Skeletal muscle satellite cell (primary cell): ENCODE results near the gene NRP1.

Experiments
- H3K27me3 ChIP-seq: 2 replicates; pipeline ENCODE4 v1.7.0; 2013; ENCODE audit warnings: low read length; ENCODE audit not compliant: control insufficient read depth, insufficient read depth
- H3K36me3 ChIP-seq: 2 replicates; pipeline ENCODE4 v1.7.0; 2013; ENCODE audit warnings: mild to moderate bottlenecking, control low read depth, low read length; ENCODE audit not compliant: insufficient read depth
- H3K4me1 ChIP-seq: 2 replicates; pipeline ENCODE4 v1.7.0; 2013; ENCODE audit warnings: low read length; ENCODE audit not compliant: control insufficient read depth, insufficient read depth
- H3K4me2 ChIP-seq: 2 replicates; pipeline ENCODE4 v1.7.0; 2013; ENCODE audit warnings: mild to moderate bottlenecking, low read length
- H3K4me3 ChIP-seq: 2 replicates; pipeline ENCODE4 v1.7.0; 2013; ENCODE audit warnings: low read length
- H3K9ac ChIP-seq: 2 replicates; pipeline ENCODE4 v1.7.0; 2013; ENCODE audit warnings: mild to moderate bottlenecking, low read depth, low read length, moderate library complexity
- H3K9me3 ChIP-seq: replicated peaks from 2 replicates; pipeline ENCODE4 v1.7.0; 2013; ENCODE audit warnings: mild to moderate bottlenecking, control low read depth, low read length

Gene NRP1

GRCh38 chr10:33347211-33347610, 12.7 kb upstream of the NRP1 start:
- peak overlapping the region; percentile 37 for H3K9ac ChIP-seq
- peaks cover 58% of the 10 kb centered on the region for H3K4me1 ChIP-seq
- no peak overlapping the region for H3K4me3 ChIP-seq
- no peaks in the 10 kb centered on the region for H3K36me3 ChIP-seq
- no peaks in the 10 kb centered on the region for H3K9me3 ChIP-seq
- H3K4me2 ChIP-seq, result peak overlapping the region; percentile 29
- no peaks in the 10 kb centered on the region for H3K27me3 ChIP-seq

GRCh38 chr10:33345236-33345635, 10.8 kb upstream of the NRP1 start:
- H3K27me3 ChIP-seq, result no peaks in the 10 kb centered on the region
- H3K4me1 ChIP-seq, result peaks cover 63% of the 10 kb centered on the region
- no peak overlapping the region for H3K9ac ChIP-seq
- no peaks in the 10 kb centered on the region for H3K9me3 ChIP-seq
- H3K4me3 ChIP-seq, result no peak overlapping the region
- H3K4me2 ChIP-seq, result no peak overlapping the region
- no peaks in the 10 kb centered on the region for H3K36me3 ChIP-seq

- H3K36me3 ChIP-seq, result no peaks in the 10 kb centered on the region
- no peaks in the 10 kb centered on the region for H3K27me3 ChIP-seq
- no peaks in the 10 kb centered on the region for H3K9me3 ChIP-seq
- H3K4me1 ChIP-seq, result peaks cover 63% of the 10 kb centered on the region
- H3K4me3 ChIP-seq, result no peak overlapping the region
- H3K4me2 ChIP-seq, result no peak overlapping the region
- no peak overlapping the region for H3K9ac ChIP-seq
These were observed 10.2 kb upstream of the NRP1 start for GRCh38 chr10:33344676-33345075.

- no peaks in the 10 kb centered on the region for H3K9me3 ChIP-seq
- H3K4me2 ChIP-seq, result peak overlapping the region; percentile 73
- H3K36me3 ChIP-seq, result no peaks in the 10 kb centered on the region
- no peaks in the 10 kb centered on the region for H3K27me3 ChIP-seq
- H3K4me3 ChIP-seq, result peak overlapping the region; percentile 44
- H3K9ac ChIP-seq, result peak overlapping the region; percentile 75
- peaks cover 74% of the 10 kb centered on the region for H3K4me1 ChIP-seq
These were observed 7.2 kb upstream of the NRP1 start for GRCh38 chr10:33341637-33342036.

GRCh38 chr10:33337326-33337957, 3.0 kb upstream of the NRP1 start:
- H3K9me3 ChIP-seq, result no peaks in the 10 kb centered on the region
- H3K9ac ChIP-seq, result peak overlapping the region; percentile 95
- H3K36me3 ChIP-seq, result peaks cover 2% of the 10 kb centered on the region
- peaks cover 60% of the 10 kb centered on the region for H3K4me1 ChIP-seq
- H3K4me2 ChIP-seq, result peak overlapping the region; percentile 88
- H3K27me3 ChIP-seq, result no peaks in the 10 kb centered on the region
- peak overlapping the region; percentile 86 for H3K4me3 ChIP-seq

- Histone ChIP-seq H3K36me3 (peaks cover 9% of the 10 kb centered on the region), H3K4me1 (peaks cover 53% of the 10 kb centered on the region), H3K9me3 (no peaks in the 10 kb centered on the region), H3K9ac (peak overlapping the region; percentile 95), H3K4me3 (peak overlapping the region; percentile 86), H3K4me2 (peak overlapping the region; percentile 88), H3K27me3 (no peaks in the 10 kb centered on the region)
These were observed 2.3 kb upstream of the NRP1 start for GRCh38 chr10:33336582-33337325.

GRCh38 chr10:33335801-33336581, 1.5 kb upstream of the NRP1 start:
- Histone ChIP-seq H3K9ac (peak overlapping the region; percentile 95), H3K4me1 (peaks cover 53% of the 10 kb centered on the region), H3K36me3 (peaks cover 16% of the 10 kb centered on the region), H3K27me3 (no peaks in the 10 kb centered on the region), H3K9me3 (no peaks in the 10 kb centered on the region), H3K4me2 (peak overlapping the region; percentile 88), H3K4me3 (peak overlapping the region; percentile 86)

- Histone ChIP-seq H3K4me3 (peak overlapping the region; percentile 86), H3K4me1 (peaks cover 49% of the 10 kb centered on the region), H3K9me3 (no peaks in the 10 kb centered on the region), H3K9ac (peak overlapping the region; percentile 95), H3K36me3 (peaks cover 20% of the 10 kb centered on the region), H3K27me3 (no peaks in the 10 kb centered on the region), H3K4me2 (peak overlapping the region; percentile 88)
These were observed 1.0 kb upstream of the NRP1 start for GRCh38 chr10:33335551-33335800.

- peak overlapping the region; percentile 88 for H3K4me2 ChIP-seq
- H3K27me3 ChIP-seq, result no peaks in the 10 kb centered on the region
- peak overlapping the region; percentile 95 for H3K9ac ChIP-seq
- peaks cover 24% of the 10 kb centered on the region for H3K36me3 ChIP-seq
- H3K4me1 ChIP-seq, result peaks cover 45% of the 10 kb centered on the region
- no peaks in the 10 kb centered on the region for H3K9me3 ChIP-seq
- H3K4me3 ChIP-seq, result peak overlapping the region; percentile 86
These were observed 511 bp upstream of the NRP1 start for GRCh38 chr10:33334805-33335550.

GRCh38 chr10:33333260-33334101, 986 bp downstream of the NRP1 start:
- H3K36me3 ChIP-seq, result peaks cover 39% of the 10 kb centered on the region
- H3K4me1 ChIP-seq, result peaks cover 44% of the 10 kb centered on the region
- H3K9ac ChIP-seq, result peak overlapping the region; percentile 95
- H3K4me2 ChIP-seq, result peak overlapping the region; percentile 94
- no peaks in the 10 kb centered on the region for H3K27me3 ChIP-seq
- H3K9me3 ChIP-seq, result no peaks in the 10 kb centered on the region
- H3K4me3 ChIP-seq, result peak overlapping the region; percentile 86
